ENCODE data around the gene TMEM130. TPM values are rescaled to one million over a fixed set of nuclear protein-coding genes. Genes with fewer than 3 reads are reported as not detected.

Gene TMEM130
- total and polyA plus RNA-seq, 2 experiments from 2014 or later: 1.5 to 2.0 TPM

DNA sequence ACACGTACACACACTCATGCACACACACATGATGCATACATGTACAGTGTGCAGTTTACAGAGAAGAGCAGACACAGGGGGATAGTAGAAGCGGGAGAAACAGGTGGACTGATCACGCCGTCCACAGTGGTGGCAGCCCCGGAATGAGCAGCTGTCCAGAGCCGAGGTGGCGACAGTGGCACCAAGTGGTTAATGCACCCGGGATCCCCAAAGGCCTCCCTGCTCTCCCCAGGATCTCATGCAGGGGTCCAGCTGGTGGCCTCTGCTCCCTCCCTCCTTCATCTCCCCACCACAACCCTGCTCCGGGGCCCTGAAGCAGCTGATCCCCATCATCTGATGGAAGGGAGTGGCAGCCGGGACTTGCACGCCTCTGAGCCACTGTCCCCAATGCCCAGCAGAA lies 29.7 kb downstream of the TMEM130 start:
- no peaks in the 10 kb centered on the region; the same call in 1 of the 2 replicates for H3F3A ChIP-seq (replicated peaks; ENCODE audit: low read depth)
- H3K27ac ChIP-seq (ENCODE audit: low read depth): no peak overlapping the region
- Mint-ChIP-seq H3K4me3 (no peak overlapping the region), H3K27ac (no peak overlapping the region), H3K27me3 (ENCODE audit: insufficient read depth, low read depth, poor library complexity) (peaks cover 13% of the 10 kb centered on the region), H3K4me1 (peaks cover 8% of the 10 kb centered on the region), H3K9me3 (no peaks in the 10 kb centered on the region), H3K36me3 (ENCODE audit: low read depth) (no peaks in the 10 kb centered on the region; the same call in 2 of the 3 replicates)
- no peaks in the 10 kb centered on the region for H3K27me3 ChIP-seq (ENCODE audit: insufficient read depth)
- H3K79me2 ChIP-seq (replicated peaks; ENCODE audit: insufficient read depth): no peaks in the 10 kb centered on the region
- no peak overlapping the region for H2AFZ ChIP-seq
- no peak overlapping the region for H3K4me2 ChIP-seq
- H4K20me1 ChIP-seq (replicated peaks; ENCODE audit: insufficient read depth): no peaks in the 10 kb centered on the region
- no peak overlapping the region for H3K4me3 ChIP-seq
- H3K9me2 ChIP-seq (ENCODE audit: insufficient read depth): no peaks in the 10 kb centered on the region
- no peak for DNase-seq (ENCODE audit: low spot score)
- peaks cover 7% of the 10 kb centered on the region; the same call in 1 of the 2 replicates for H3K4me1 ChIP-seq (ENCODE audit: insufficient read depth)
- TF ChIP-seq REST (IDR thresholded peaks at IDR 0.05; ENCODE audit: unreplicated experiment) (no peak), ZNF114 (CRISPR knock-in tag; IDR thresholded peaks at IDR 0.05) (no peak), CTCF (conservative IDR thresholded peaks at IDR 0.05; ENCODE audit: low read depth in 2 of 2) (no peak), NANOG (IDR thresholded peaks at IDR 0.05; ENCODE audit: borderline replicate concordance) (no peak), STAT1 (IDR thresholded peaks at IDR 0.05; ENCODE audit: unreplicated experiment) (no peak), CREB1 (CRISPR knock-in tag; IDR thresholded peaks at IDR 0.05; ENCODE audit: low read depth) (no peak), ZNF462 (CRISPR knock-in tag; IDR thresholded peaks at IDR 0.05) (no peak), ZNF331 (CRISPR knock-in tag; IDR thresholded peaks at IDR 0.05; ENCODE audit: low read depth) (no peak), EZH2 (IDR thresholded peaks at IDR 0.05; ENCODE audit: low read depth, unreplicated experiment) (no peak), JUNB (IDR thresholded peaks at IDR 0.05; ENCODE audit: unreplicated experiment) (no peak), EZH2phosphoT487 (IDR thresholded peaks at IDR 0.05; ENCODE audit: unreplicated experiment) (no peak), POLR2AphosphoS5 (IDR thresholded peaks at IDR 0.05; ENCODE audit: low read depth) (no peak)
- TF ChIP-seq, protein P1, sequence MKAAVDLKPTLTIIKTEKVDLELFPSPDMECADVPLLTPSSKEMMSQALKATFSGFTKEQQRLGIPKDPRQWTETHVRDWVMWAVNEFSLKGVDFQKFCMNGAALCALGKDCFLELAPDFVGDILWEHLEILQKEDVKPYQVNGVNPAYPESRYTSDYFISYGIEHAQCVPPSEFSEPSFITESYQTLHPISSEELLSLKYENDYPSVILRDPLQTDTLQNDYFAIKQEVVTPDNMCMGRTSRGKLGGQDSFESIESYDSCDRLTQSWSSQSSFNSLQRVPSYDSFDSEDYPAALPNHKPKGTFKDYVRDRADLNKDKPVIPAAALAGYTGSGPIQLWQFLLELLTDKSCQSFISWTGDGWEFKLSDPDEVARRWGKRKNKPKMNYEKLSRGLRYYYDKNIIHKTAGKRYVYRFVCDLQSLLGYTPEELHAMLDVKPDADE (IDR thresholded peaks at IDR 0.05): no peak
- no peaks in the 10 kb centered on the region for H3K36me3 ChIP-seq (ENCODE audit: insufficient read depth)
- ATAC-seq: no peak
